LNCaP clone FGC (cell line): Measurements from ENCODE around the gene MILR1.

Experiments used
- DNase-seq: peaks from one replicate; pipeline ENCODE4 v3.0.0-alpha.2; 2011; ENCODE audit warnings: low read depth
- H3K4me3 ChIP-seq: 2 replicates; pipeline ENCODE4 v1.5.1; 2011; ENCODE audit warnings: mild to moderate bottlenecking, low read depth, low read length, control low read depth
- CTCF ChIP-seq: IDR thresholded peaks from 2 replicates; pipeline ENCODE4 v1.5.1; 2012; ENCODE audit warnings: mild to moderate bottlenecking; ENCODE audit not compliant: control insufficient read depth, insufficient read depth; ENCODE audit errors: extremely low read depth

MILR1 gene

GRCh38 chr17:64448665-64449512 is at the start of gene MILR1:
MILR1 (plus strand) TSS chr17:64449115; CDS start chr17:64449169, 54 bp downstream.
- H3K4me3 ChIP-seq, result no peak within 1 kb of the TSS
- DNase-seq, result no peak
- no peak for TF ChIP-seq CTCF

GRCh38 chr17:64399767-64400156 is 49.2 kb upstream of the MILR1 start:
- no peak for TF ChIP-seq CTCF
- H3K4me3 ChIP-seq, result no peak overlapping the region
- no peak for DNase-seq

- no peak for DNase-seq
- no peak for TF ChIP-seq CTCF
- H3K4me3 ChIP-seq, result no peak overlapping the region
Observed at GRCh38 chr17:64400642-64401041, 48.3 kb upstream of the MILR1 start.

GRCh38 chr17:64401244-64401860 is 47.6 kb upstream of the MILR1 start:
- no peak overlapping the region for H3K4me3 ChIP-seq
- DNase-seq, result no peak
- no peak for TF ChIP-seq CTCF

GRCh38 chr17:64401941-64402340 is 47.0 kb upstream of the MILR1 start:
- no peak for TF ChIP-seq CTCF
- DNase-seq, result no peak
- no peak overlapping the region for H3K4me3 ChIP-seq

GRCh38 chr17:64402469-64402868 is 46.4 kb upstream of the MILR1 start:
- TF ChIP-seq CTCF, result no peak
- H3K4me3 ChIP-seq, result no peak overlapping the region
- DNase-seq, result no peak
